Lung (tissue), 12 donors: ENCODE data around the gene GALNT10. TPM values are rescaled to one million over a fixed set of nuclear protein-coding genes. Genes with fewer than 3 reads are reported as not detected.

ENCODE experiments used
- ATAC-seq: fragments of 200-7000 bp; cut with Tn5 transposase; one replicate; pipeline ENCODE4 v1.9.1; 2020; ENCODE audit warnings: moderate number of reproducible peaks; ENCODE audit not compliant: insufficient read depth, low FRiP score
- DNase-seq, 3 donors: peaks; one replicate each; pipeline ENCODE4 v3.0.0-alpha.2; 2013 to 2017
- H3K27ac ChIP-seq, 2 donors: one replicate each; pipeline ENCODE4 v1.5.1; 2013; ENCODE audit warnings: mild to moderate bottlenecking in 2 of 2, moderate library complexity in 2 of 2, control low read depth in 1 of 2, inconsistent platforms in 1 of 2, low read depth in 1 of 2, low read length in 1 of 2
- H3K27me3 ChIP-seq, 3 donors: one replicate each; pipeline ENCODE4 v1.5.1; 2013; ENCODE audit warnings: low read length in 2 of 3; ENCODE audit not compliant: control insufficient read depth in 3 of 3, insufficient read depth in 3 of 3
- H3K36me3 ChIP-seq, 4 donors: one replicate each; pipeline ENCODE4 v1.5.1; 2013; ENCODE audit warnings: low read length in 4 of 4, mild to moderate bottlenecking in 1 of 4, moderate library complexity in 1 of 4; ENCODE audit not compliant: control insufficient read depth in 4 of 4, insufficient read depth in 4 of 4
- H3K4me1 ChIP-seq, 5 donors: one replicate each; pipeline ENCODE4 v1.5.1; 2013; ENCODE audit warnings: low read length in 5 of 5, mild to moderate bottlenecking in 2 of 5, moderate library complexity in 1 of 5; ENCODE audit not compliant: control insufficient read depth in 5 of 5, insufficient read depth in 5 of 5
- H3K4me3 ChIP-seq: one replicate; pipeline ENCODE4 v1.5.1; 2013; ENCODE audit warnings: mild to moderate bottlenecking, control low read depth, moderate library complexity
- H3K9ac ChIP-seq, 2 donors: one replicate each; pipeline ENCODE4 v1.5.1; 2013; ENCODE audit warnings: low read length in 2 of 2, control low read depth in 1 of 2; ENCODE audit not compliant: insufficient read depth in 1 of 2
- H3K9me3 ChIP-seq, 4 donors: one replicate each; pipeline ENCODE4 v1.5.1; 2013; ENCODE audit warnings: low read length in 3 of 4, mild to moderate bottlenecking in 1 of 4, moderate library complexity in 1 of 4; ENCODE audit not compliant: control insufficient read depth in 4 of 4, insufficient read depth in 3 of 4
- WGBS, 2 donors: extraction: QIAGEN DNeasy Blood & Tissue Kit; methylation state at CpG; one replicate each; pipeline ENCODE4 v1.1.7; 2013; 5-methylcytosine and 5-hydroxymethylcytosine counted together
- polyA plus RNA-seq, 2 donors: library from polyadenylated mRNA; stranded (reverse); fragments of 200-250 nt; gene quantifications; one replicate each; pipeline ENCODE4 v1.2.1, GENCODE V29; 2013
- total RNA-seq, 2 donors: library from RNA; depleted of rRNA in 1 of 2; stranded (reverse); fragments of >200 nt in 1 of 2; gene quantifications; one replicate each; pipeline ENCODE4 v1.2.1, GENCODE V29; 2014 to 2021
- TF ChIP-seq, protein P1 (sequence below): IDR thresholded peaks from 2 replicates; pipeline ENCODE4 v1.5.1; 2012; ENCODE audit warnings: mild to moderate bottlenecking; ENCODE audit errors: control extremely low read depth, extremely low read depth
- donor health status: control.
- donor health status: control.
- donor health status: Bipolar disorder and iron deficiency.
- donor health status: healthy.
- donor health status: DM: yes; HTN: yes; CAD: no.

Gene GALNT10
- total and polyA plus RNA-seq, 4 donors = 9.0 to 70.2 (median 22.0) TPM

DNA sequence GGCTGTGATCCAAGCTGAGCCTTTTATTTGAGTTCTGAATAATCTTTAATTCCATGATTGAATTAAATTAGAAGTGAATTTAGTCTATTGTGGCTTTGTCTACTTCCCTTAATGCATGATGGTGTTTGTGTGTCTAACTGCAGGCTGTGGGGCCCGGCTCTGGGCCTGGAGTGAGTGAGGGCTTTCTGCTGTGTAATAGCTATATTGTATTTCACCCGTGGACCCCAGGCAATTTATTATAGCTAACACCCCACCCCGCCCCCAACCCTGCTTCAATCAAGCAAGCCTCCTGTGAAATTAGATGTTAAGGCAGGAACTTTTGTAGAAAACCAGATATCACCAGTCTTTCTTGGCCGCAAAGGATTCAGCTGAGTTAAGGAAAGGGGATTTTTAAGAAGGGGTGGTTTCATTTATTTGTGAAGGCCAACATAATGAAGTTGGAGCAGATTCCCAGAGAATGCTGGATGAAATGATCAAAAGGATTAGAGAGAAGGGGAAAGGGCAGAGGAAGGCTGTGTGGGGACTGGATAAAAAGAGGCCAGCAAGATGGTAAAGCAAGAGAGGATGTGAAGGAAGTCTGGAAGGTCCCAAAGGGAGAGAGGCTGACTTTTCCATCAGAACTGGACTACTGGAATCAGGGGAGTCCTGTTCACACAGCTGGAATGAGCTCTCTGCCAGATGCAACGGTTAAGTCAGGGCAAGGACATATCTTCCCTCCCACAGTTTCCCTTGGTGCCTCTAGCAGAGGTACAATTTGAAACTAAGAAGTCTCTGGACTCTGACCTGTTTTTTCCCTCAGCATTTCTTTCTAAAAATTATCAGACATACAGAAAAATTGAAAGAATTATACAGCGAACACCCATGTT is 129.9 kb downstream of the GALNT10 start:
- H3K27ac ChIP-seq = no peak overlapping the region
- H3K4me1 ChIP-seq = peaks cover 0 to 21% (median 1%) of the 10 kb centered on the region in 5 donors
- H3K9ac ChIP-seq = no peak overlapping the region
- no peaks in the 10 kb centered on the region for H3K27me3 ChIP-seq
- WGBS, 2 donors = 70 to 78% methylated on average over 6 of the region's 6 CpGs
- H3K36me3 ChIP-seq = peaks cover 0 to 12% (median 0%) of the 10 kb centered on the region in 4 donors
- no peak for ATAC-seq
- TF ChIP-seq, protein P1, sequence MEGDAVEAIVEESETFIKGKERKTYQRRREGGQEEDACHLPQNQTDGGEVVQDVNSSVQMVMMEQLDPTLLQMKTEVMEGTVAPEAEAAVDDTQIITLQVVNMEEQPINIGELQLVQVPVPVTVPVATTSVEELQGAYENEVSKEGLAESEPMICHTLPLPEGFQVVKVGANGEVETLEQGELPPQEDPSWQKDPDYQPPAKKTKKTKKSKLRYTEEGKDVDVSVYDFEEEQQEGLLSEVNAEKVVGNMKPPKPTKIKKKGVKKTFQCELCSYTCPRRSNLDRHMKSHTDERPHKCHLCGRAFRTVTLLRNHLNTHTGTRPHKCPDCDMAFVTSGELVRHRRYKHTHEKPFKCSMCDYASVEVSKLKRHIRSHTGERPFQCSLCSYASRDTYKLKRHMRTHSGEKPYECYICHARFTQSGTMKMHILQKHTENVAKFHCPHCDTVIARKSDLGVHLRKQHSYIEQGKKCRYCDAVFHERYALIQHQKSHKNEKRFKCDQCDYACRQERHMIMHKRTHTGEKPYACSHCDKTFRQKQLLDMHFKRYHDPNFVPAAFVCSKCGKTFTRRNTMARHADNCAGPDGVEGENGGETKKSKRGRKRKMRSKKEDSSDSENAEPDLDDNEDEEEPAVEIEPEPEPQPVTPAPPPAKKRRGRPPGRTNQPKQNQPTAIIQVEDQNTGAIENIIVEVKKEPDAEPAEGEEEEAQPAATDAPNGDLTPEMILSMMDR = no peak
- peaks cover 0 to 2% (median 0%) of the 10 kb centered on the region in 4 donors for H3K9me3 ChIP-seq
- no peak overlapping the region for H3K4me3 ChIP-seq
- peak; percentile 8 to 32 (median 20) for DNase-seq

DNA sequence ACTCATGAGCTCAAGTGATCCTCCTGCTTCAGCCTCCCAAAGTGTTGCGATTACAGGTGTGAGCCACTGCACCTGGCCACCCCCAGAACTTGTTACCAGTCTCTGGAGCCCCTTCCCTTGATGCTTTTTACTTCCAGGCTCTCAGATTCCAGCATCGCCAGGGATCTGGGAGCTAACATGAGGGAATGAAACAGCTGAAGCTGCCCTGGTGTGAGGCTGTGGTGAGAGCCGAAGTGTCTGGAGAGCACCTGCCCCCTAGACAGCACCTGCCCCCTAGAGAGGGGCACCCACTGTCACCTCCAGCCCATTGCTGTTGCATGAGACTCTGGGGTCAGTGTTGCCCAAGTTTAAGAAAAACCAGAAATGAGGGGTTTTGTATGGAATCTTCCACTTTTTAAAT is 131.0 kb downstream of the GALNT10 start:
- Histone ChIP-seq H3K4me3 (no peak overlapping the region), H3K27ac (no peak overlapping the region), H3K36me3 (peaks cover 0 to 11% (median 0%) of the 10 kb centered on the region in 4 donors), H3K9ac (no peak overlapping the region), H3K27me3 (no peaks in the 10 kb centered on the region), H3K4me1 (peaks cover 0 to 21% (median 1%) of the 10 kb centered on the region in 5 donors), H3K9me3 (peaks cover 0 to 2% (median 0%) of the 10 kb centered on the region in 4 donors)
- DNase-seq = no peak
- WGBS, 2 donors = 98 to 100% methylated on average over 3 of the region's 3 CpGs
- no peak for ATAC-seq
- TF ChIP-seq, protein P1 = no peak

DNA sequence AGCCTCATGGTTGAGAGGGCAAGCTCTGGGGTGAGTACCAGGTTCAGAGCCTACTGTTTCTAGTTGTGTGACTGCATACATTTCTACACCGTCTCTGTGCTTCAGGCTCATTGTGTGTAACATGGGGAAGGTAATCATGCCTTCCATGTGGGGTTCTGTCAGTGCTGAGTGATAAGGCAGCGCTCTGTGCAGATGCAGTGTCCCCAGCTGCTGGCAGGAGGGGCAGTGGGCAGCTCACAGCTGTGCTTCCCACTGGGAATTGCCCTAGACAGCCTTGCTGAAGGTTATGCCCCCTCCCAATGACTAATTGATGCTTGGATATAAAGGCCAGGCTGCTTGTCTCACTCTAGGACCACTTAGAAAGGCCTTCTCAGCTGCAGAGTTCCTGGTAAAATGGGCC is 133.5 kb downstream of the GALNT10 start:
- WGBS, 2 donors = 93 to 100% methylated on average over 2 of the region's 2 CpGs
- ATAC-seq (no peak), DNase-seq (no peak)
- Histone ChIP-seq H3K27me3 (no peaks in the 10 kb centered on the region), H3K9ac (no peak overlapping the region), H3K36me3 (peaks cover 0 to 11% (median 0%) of the 10 kb centered on the region in 4 donors), H3K9me3 (peaks cover 0 to 2% (median 0%) of the 10 kb centered on the region in 4 donors), H3K27ac (no peak overlapping the region), H3K4me1 (peaks cover 0 to 15% (median 1%) of the 10 kb centered on the region in 5 donors), H3K4me3 (no peak overlapping the region)
- TF ChIP-seq, protein P1 = no peak
